HG03469 (cell line): ENCODE data around the gene AHCYL2.
A peak's percentile ranks its signal among the peaks of the same experiment; 100 is the strongest.
"Not testable (repeated sequence)": the region's sequence is repeated elsewhere in the genome, so short reads cannot be mapped to it uniquely, and the experiment has no call there.

Experiments
- ATAC-seq: cut with Tn5 transposase; IDR thresholded peaks from one replicate; pipeline ENCODE4 v1.9.1; 2021; ENCODE audit warnings: mild to moderate bottlenecking, moderate library complexity, moderate number of reproducible peaks; ENCODE audit not compliant: unreplicated experiment

Gene AHCYL2

DNA sequence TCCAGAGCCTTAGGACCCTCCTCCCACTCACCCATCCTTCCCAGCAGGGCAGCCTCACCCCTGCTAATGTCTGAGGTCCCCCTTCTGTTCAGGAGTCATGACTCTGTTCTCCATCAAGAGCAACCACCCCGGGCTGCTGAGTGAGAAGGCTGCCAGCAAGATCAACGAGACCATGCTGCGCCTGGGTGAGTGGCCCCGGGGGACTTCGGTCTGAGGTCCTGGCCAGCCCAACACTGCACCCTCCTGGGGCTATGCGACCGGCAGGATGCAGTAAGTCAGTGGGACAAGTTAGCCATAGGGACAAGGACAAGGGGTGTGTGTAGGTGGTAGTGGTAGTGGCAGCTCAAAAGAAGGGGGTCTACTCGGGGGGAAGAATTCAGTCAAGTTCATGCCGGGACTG is 16.2 kb upstream of the AHCYL2 start:
- ATAC-seq: no peak

DNA sequence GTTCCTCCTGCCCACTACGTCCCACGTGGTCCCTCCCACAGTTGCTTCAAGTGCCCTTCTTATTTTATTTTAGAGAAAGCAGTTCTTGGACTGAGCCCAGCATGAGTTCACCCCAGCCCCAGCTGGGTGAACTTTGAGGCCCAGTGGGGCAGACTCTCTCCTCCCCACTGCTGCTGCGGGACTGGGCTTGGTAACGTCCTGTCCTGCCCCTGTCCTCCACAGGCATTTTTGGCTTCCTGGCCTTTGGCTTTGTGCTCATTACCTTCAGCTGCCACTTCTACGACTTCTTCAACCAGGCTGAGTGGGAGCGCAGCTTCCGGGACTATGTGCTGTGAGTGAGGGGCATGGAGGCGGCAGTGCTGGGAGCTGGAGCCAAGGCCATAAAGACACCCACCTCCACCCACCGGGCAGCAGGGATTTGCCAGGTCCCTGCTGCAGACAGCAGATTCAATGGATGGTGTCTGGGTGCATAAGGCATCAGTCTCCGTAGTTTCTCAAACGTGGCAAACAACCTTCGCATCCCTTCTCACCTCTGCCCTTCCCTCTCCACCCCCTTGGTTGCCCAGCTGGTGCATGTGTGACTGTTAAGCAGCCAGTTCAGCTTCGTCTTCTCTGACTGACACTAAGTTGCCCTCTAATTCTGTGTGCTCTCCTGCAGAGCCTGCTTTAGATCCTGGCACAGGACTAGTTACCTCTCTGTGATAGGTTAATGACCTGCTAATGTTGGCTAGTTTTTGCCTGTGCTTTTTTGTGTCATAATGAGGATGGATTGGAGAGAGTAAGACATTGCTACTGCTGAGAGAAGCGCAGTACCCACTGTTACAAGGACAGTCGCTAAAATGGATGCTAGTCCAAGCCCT is 15.5 kb upstream of the AHCYL2 start:
- no peak for ATAC-seq

GRCh38 chr7:129210256-129210988 is 14.4 kb upstream of the AHCYL2 start:
- ATAC-seq: no peak

- no peak for ATAC-seq
Measured at GRCh38 chr7:129210989-129211312, 13.9 kb upstream of the AHCYL2 start.

- ATAC-seq: no peak
Measured at GRCh38 chr7:129212126-129212525, 12.7 kb upstream of the AHCYL2 start.

- no peak for ATAC-seq
Measured at GRCh38 chr7:129212596-129212995, 12.2 kb upstream of the AHCYL2 start.

- no peak for ATAC-seq
Measured at GRCh38 chr7:129213828-129214227, 11.0 kb upstream of the AHCYL2 start.

DNA sequence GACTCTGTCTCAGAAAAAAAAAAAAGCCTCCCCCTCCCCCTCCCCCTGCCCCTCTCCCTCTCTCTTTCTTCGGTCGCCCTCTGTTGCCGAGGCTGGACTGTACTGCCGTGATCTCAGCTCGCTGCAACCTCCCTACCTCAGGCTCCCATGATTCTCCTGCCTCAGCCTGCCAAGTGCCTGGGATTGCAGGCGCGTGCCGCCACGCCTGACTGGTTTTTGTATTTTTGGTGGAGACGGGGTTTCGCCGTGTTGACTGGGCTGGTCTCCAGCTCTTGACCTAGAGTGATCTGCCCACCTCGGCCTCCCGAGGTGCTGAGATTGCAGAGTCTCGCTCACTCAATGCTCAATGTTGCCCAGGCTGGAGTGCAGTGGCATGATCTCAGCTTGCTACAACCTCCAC is 9.1 kb upstream of the AHCYL2 start:
- ATAC-seq: not testable (repeated sequence)

DNA sequence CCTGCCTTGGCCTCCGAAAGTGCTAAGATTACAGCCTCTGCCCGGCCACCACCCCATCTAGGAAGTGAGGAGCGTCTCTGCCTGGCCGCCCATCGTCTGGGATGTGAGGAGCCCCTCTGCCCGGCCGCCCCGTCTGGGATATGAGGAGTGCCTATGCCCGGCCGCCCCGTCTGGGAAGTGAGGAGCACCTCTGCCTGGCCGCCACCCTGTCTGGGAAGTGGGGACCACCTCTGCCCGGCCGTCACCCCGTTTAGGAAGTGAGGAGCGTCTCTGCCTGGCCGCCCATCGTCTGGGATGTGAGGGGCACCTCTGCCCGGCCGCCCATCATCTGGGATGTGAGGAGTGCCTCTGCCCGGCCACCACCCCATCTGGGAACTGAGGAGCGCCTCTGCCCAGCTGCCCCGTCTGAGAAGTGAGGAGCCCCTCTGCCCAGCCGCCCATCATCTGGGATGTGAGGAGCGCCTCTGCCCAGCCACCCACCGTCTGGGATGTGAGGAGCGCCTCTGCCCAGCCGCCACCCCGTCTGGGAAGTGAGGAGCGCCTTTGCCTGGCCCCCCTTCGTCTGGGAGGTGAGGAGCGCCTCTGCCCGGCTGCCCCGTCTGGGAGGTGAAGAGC is 8.6 kb upstream of the AHCYL2 start:
- not testable (repeated sequence) for ATAC-seq

GRCh38 chr7:129216821-129217416 is 7.9 kb upstream of the AHCYL2 start:
- ATAC-seq: not testable (repeated sequence)

GRCh38 chr7:129218514-129219062 is 6.2 kb upstream of the AHCYL2 start:
- no peak for ATAC-seq

DNA sequence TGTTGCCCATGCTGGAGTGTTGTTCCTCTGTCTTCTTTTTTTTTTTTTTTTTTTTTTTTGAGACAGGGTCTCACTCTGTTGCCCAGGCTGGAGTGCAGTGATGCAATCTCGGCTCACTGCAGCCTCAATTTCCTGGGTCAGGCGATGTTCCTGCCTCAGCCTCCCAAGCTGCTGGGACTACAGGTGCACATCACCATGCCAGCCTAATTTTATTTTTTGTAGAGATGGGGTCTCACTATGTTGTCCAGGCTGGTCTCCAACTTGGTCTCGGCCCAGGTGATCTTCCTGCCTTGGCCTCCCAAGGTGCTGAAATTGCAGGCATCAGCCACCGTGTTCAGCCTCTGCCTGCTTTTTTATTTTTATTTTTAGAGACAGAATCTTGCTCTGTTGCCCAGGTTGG is 5.7 kb upstream of the AHCYL2 start:
- not testable (repeated sequence) for ATAC-seq

DNA sequence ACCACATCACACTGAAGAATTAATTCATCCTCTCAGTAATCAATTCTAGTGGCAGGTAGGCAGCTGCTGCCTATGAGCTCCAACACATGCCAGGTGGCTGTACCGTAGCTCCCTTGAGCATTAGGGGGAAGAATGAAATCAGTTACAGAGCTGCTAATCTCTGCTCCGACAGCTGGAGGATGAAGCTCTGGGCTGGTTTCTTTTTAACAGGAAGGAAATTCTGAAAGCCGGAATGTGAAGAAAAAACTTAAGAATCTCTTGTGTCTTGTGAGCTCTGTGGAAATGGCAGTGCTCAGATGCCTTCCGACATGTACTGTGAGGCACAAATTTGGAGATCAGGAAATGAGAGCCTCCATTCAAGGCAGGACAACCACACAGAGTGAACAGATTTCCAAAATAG is 2.8 kb upstream of the AHCYL2 start:
- no peak for ATAC-seq

- peak; percentile 16 for ATAC-seq
Measured at GRCh38 chr7:129225206-129225930, 538 bp downstream of the AHCYL2 start.

- no peak for ATAC-seq
Measured at GRCh38 chr7:129225931-129226572, 1.2 kb downstream of the AHCYL2 start.

DNA sequence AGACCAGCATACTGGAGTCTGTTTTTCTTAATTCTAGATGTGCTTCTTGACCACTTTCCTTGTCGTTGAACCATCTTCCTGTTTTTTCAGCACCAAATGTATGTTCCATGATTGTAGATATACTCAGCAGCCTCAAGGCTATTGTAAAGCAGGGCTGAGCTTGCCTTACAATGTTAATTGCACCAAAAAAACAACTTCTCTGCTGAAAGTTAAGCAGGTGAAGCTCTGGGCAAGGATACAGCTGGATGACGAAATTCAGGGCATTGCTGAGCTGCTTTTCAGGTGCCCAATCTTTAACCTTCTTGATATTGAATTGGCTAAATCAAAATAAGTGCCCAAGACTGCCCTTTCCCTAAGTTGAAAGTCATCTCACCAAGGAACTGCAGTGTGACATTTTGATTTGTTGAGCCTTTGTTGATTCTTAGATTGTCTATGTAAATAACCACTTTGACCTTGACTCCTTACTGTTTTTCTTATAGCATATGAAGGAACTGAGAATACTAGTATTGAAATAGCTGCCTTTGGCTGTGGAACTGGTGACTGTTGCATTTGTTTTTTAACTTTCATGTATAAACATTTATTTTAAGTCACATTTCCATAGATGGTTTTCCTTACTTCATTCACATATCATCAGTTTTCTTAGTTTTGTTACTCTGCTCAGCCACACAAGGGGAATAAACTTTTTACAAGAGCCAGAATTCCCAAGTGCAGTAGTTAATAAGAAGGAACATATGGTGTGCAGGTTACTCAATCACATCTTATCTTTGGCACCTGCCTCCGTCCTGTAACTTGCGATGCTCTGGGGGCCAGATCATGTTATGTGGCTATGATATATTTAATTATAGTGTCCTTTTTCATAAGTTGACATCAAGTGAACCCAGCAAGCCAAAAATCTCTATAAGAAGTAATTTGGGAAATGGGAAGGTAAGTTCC is 3.1 kb downstream of the AHCYL2 start:
- ATAC-seq: no peak

DNA sequence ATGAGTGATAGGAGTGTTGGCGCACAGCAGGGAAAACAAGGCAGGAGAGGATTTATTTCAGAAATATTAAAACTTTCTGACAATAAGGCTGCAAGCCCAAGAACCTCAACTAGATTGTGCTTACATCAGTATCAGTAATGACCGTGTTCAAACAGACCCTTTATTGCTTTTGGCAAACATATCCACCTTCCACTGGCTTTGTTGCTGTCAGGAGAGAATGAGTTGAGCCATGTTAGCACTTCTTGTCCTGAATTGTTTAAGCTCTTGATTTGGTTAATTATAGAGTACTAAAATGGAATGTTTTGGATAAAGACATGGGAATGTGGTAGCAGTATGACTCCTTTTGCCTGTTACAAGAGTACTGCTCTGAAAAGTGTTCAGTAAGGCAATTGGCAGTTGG is 3.8 kb downstream of the AHCYL2 start:
- no peak for ATAC-seq

DNA sequence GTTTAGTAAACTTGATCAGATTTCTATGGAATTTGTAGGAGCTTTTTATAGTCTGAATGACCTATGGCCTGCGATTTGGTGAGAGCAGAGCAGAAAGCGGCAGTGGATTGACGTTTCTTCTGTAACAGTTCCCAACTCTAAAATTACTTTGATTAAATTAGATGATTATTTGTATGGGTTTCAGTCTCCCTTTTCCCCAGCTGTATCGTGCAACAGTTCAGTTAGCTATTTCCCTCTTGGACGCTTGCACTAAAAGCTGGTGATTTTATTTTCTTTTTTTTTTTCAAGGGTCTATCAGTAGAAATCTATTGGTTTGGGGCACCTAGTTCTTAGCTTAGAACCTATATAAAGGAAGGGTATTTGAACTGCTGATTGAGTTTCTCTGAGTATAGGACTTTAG is 6.8 kb downstream of the AHCYL2 start:
- ATAC-seq: no peak

DNA sequence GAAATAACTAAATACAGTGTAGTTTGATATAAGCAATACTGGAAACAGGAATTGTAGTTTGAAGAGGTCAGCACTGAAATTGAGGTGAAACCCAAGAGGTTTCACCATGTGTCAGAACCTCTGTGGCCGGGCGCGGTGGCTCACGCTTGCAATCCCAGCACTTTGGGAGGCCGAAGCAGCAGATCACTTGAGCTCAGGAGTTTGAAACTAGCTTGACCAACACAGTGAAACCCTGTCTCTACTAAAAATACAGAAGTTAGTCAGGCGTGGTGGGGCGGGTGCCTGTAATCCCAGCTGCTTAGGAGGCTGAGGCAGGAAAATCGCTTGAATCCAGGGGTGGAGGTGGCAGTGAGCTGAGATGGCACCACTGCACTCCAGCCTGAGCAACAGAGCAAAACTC is 13.7 kb downstream of the AHCYL2 start:
- no peak for ATAC-seq
